Activated CD4-positive, alpha-beta memory T cell treated with anti-CD3 and anti-CD28 coated beads for 36 hours (primary cell): ENCODE data around the gene FOXJ3. TPM values are rescaled to one million over a fixed set of nuclear protein-coding genes. Genes with fewer than 3 reads are reported as not detected.

Experiments
- CTCF ChIA-PET: fragments of 350-600 bp; sonication (Branson Sonifier 250); formaldehyde crosslinking; loops from one replicate; lab custom pipeline; 2021; ENCODE audit warnings: antibody characterized with exemption, inconsistent platforms; lab: Charles Lee
- POLR2A ChIA-PET: fragments of 350-600 bp; sonication (Branson Sonifier 250); formaldehyde crosslinking; loops from one replicate; lab custom pipeline; 2021; ENCODE audit warnings: antibody characterized with exemption; lab: Charles Lee
- DNase-seq: peaks from one replicate; pipeline ENCODE4 v3.0.0-alpha.2; 2020
- H3K27ac Mint-ChIP-seq: one replicate; pipeline ENCODE4 v1.8.0; 2021; ENCODE audit warnings: mixed read lengths
- H3K27me3 Mint-ChIP-seq: one replicate; pipeline ENCODE4 v1.8.0; 2021; ENCODE audit warnings: mixed read lengths
- H3K36me3 Mint-ChIP-seq: one replicate; pipeline ENCODE4 v1.8.0; 2021; ENCODE audit warnings: mixed read lengths
- H3K4me1 Mint-ChIP-seq: one replicate; pipeline ENCODE4 v1.8.0; 2021; ENCODE audit warnings: low read depth, mixed read lengths
- H3K4me3 Mint-ChIP-seq: one replicate; pipeline ENCODE4 v1.8.0; 2021; ENCODE audit warnings: mild to moderate bottlenecking, mixed read lengths
- H3K9me3 Mint-ChIP-seq: one replicate; pipeline ENCODE4 v1.8.0; 2021; ENCODE audit warnings: mixed read lengths
- intact Hi-C: fragments of 100-400 bp; cut with micrococcal nuclease; formaldehyde crosslinking; loops from one replicate; pipeline ENCODE4 v1.15.1; 2023
- total RNA-seq, 2 experiments: library from RNA; stranded (reverse); gene quantifications; one replicate each; pipeline ENCODE4 v1.2.3, GENCODE V29; 2021

The FOXJ3 gene
- total RNA-seq, 2 experiments from 2014 or later, result 37.3 to 40.8 TPM

DNA sequence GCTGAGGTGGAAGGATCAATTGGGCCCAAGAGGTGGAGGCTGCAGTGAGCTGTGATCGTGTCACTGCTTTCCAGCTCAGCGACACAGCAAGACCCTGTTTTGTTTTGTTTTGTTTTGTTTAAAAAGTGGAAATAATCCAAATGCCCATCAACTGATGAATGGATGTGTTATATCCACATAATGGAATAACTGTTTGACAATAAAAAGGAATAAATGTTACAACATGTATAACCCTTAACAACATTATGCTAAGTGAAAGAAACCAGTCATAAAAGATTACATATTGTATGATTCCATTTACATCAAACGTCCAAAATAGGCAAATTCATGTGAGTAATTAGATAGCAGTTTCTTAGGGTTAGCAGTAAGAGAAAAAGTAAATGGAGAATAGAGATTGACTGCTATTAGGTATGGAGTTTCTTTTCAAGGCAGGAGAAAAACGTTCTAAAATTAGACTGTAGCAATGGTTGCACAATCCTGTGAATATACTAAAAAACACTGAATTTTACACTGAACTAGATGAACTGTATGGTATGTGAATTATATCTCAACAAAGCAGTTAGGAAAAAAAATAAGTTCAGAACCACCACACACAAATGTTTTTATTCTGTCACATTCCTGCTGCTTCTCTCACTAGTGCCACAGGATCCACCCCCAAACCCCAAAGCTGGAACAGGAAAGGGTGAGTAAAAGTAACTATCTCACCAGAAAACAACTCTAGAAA, 15.7 kb downstream of the FOXJ3 start:
- peak overlapping the region; percentile 58 for H3K4me3 Mint-ChIP-seq
- intact Hi-C loops, result loop anchor here (1.0 kb wide), 1 partner anchor 16 kb away; the partner anchor contains the start of gene FOXJ3
- peak; percentile 48 for DNase-seq
- peaks cover 4% of the 10 kb centered on the region for H3K36me3 Mint-ChIP-seq
- no peaks in the 10 kb centered on the region for H3K27me3 Mint-ChIP-seq
- ChIA-PET CTCF (interaction anchor here (1.0 to 1.4 kb wide), 2 partner anchors 145 to 146 kb away, joined by 3 to 4 read pairs; no protein-coding TSS in a partner anchor), POLR2A (no interaction called here)
- no peaks in the 10 kb centered on the region for H3K9me3 Mint-ChIP-seq
- peaks cover 90% of the 10 kb centered on the region for H3K4me1 Mint-ChIP-seq
- peak overlapping the region; percentile 86 for H3K27ac Mint-ChIP-seq

DNA sequence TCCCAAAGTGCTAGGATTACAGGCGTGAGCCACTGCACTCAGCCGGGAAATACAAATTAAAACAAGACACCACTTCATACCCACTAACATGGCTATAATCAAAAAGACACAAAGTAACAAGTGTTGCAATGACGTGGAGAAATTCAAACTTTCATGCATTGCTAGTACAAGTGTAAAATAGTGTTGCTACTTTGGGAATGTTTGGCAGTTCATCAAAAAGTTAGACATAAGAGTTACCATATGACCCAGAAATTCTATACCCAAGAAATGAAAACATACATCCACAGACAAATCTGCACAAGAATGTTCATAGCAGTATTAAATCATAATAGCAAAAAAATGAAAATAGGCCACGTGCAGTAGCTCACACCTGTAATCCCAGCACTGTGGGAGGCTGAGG, 16.4 kb downstream of the FOXJ3 start:
- CTCF ChIA-PET, result interaction anchor here (1.4 kb wide), 1 partner anchor 145 kb away, joined by 3 read pairs; no protein-coding TSS in a partner anchor
- H3K36me3 Mint-ChIP-seq, result peaks cover 4% of the 10 kb centered on the region
- no peak overlapping the region for H3K4me3 Mint-ChIP-seq
- peak overlapping the region; percentile 86 for H3K27ac Mint-ChIP-seq
- H3K9me3 Mint-ChIP-seq, result no peaks in the 10 kb centered on the region
- H3K4me1 Mint-ChIP-seq, result peaks cover 95% of the 10 kb centered on the region
- intact Hi-C loops, result no loop called here
- H3K27me3 Mint-ChIP-seq, result no peaks in the 10 kb centered on the region
- POLR2A ChIA-PET, result no interaction called here
- DNase-seq, result no peak

GRCh38 chr1:42317308-42317707, 17.7 kb downstream of the FOXJ3 start:
- Mint-ChIP-seq H3K4me3 (no peak overlapping the region), H3K4me1 (peaks cover 91% of the 10 kb centered on the region), H3K9me3 (no peaks in the 10 kb centered on the region), H3K36me3 (peaks cover 4% of the 10 kb centered on the region), H3K27me3 (no peaks in the 10 kb centered on the region), H3K27ac (peak overlapping the region; percentile 60)
- POLR2A ChIA-PET, result interaction anchor here (0.7 kb wide), 1 partner anchor 10 kb away, joined by 4 read pairs; no protein-coding TSS in a partner anchor
- CTCF ChIA-PET, result interaction anchor here (0.6 to 1.2 kb wide), 2 partner anchors 27 to 51 kb away, joined by 3 read pairs; no protein-coding TSS in a partner anchor
- intact Hi-C loops, result no loop called here
- no peak for DNase-seq

DNA sequence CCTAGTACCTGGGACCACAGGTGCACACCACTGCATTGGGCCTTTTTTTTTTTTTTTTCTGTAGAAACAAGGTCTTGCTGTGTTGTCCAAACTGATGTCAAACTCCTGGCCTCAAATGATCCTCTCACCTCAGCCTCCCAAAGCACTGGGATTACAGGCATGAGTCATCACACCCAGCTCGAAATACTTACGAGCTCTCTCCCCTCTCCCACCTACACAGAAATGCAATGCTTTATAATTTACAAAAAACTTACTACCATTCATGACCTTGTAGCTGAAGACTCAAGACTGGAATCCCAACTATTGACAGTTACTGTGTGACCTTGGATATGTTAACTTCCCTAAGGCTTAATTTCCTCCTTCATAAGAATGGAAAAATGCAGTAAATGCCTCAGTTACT, 18.7 kb downstream of the FOXJ3 start:
- DNase-seq, result no peak
- Mint-ChIP-seq H3K27me3 (no peaks in the 10 kb centered on the region), H3K4me3 (no peak overlapping the region), H3K36me3 (peaks cover 2% of the 10 kb centered on the region), H3K9me3 (no peaks in the 10 kb centered on the region), H3K27ac (no peak overlapping the region), H3K4me1 (peaks cover 91% of the 10 kb centered on the region)
- ChIA-PET CTCF (interaction anchor here (1.0 to 1.7 kb wide), 3 partner anchors 18 to 159 kb away, joined by 3 to 5 read pairs (median 3); no protein-coding TSS in a partner anchor), POLR2A (interaction anchor here (1.1 kb wide), 1 partner anchor 12 kb away, joined by 3 read pairs; no protein-coding TSS in a partner anchor)
- intact Hi-C loops, result no loop called here

DNA sequence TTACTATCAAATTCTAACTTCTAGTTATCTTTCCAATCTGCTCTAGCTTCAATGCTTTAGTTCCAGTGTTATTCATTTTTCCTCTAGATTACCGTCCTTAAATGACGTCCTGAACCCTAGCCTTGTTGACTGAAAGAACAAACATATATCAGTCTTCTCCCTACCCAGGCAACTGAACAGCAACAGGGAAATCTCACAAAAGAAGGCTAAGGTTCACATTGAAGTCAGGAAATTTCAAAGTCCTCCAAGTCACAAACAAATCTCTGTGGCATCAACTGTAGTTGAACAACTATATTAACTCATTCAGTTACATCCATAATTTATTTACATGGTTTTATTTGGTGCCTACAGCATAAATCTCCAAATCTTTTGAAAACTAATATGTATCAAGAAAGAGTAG, 19.5 kb downstream of the FOXJ3 start:
- POLR2A ChIA-PET, result interaction anchor here (0.5 kb wide), 1 partner anchor 371 kb away, joined by 3 read pairs; no protein-coding TSS in a partner anchor

DNA sequence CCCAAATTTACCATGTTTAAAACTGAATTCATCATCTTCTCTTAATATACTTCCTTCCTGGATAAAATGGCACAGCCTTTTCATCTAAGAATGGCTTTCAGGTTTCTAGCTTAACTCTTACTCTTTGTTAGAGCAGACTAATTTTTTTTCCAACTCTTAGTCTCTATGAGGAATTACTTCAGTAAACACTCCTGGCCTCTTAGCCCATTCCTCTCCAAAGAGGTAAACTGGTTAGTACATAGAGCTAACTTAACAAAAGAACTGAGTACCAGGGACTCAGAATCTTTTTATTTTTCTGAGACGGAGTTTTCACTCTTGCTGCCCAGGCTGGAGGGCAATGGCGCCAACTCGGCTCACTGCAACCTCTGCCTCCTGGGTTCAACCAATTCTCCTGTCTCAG, 21.1 kb downstream of the FOXJ3 start:
- no peak overlapping the region for H3K4me3 Mint-ChIP-seq
- CTCF ChIA-PET, result interaction anchor here (0.8 kb wide), 1 partner anchor 17 kb away, joined by 3 read pairs; no protein-coding TSS in a partner anchor
- intact Hi-C loops, result no loop called here
- H3K27ac Mint-ChIP-seq, result no peak overlapping the region
- no peaks in the 10 kb centered on the region for H3K27me3 Mint-ChIP-seq
- H3K9me3 Mint-ChIP-seq, result no peaks in the 10 kb centered on the region
- POLR2A ChIA-PET, result no interaction called here
- peaks cover 6% of the 10 kb centered on the region for H3K36me3 Mint-ChIP-seq
- peaks cover 84% of the 10 kb centered on the region for H3K4me1 Mint-ChIP-seq
- DNase-seq, result no peak

More for the DNA sequence above, 19.5 kb downstream of the FOXJ3 start:
- Mint-ChIP-seq H3K9me3 (no peaks in the 10 kb centered on the region), H3K36me3 (peaks cover 4% of the 10 kb centered on the region), H3K27ac (no peak overlapping the region), H3K27me3 (no peaks in the 10 kb centered on the region), H3K4me1 (peaks cover 91% of the 10 kb centered on the region), H3K4me3 (no peak overlapping the region)
- DNase-seq, result no peak
- CTCF ChIA-PET, result interaction anchor here (1.7 kb wide), 1 partner anchor 18 kb away, joined by 5 read pairs; no protein-coding TSS in a partner anchor
- intact Hi-C loops, result no loop called here

- no peak for DNase-seq
- ChIA-PET CTCF (interaction anchor here (0.6 kb wide), 1 partner anchor 625 kb away, joined by 3 read pairs; no protein-coding TSS in a partner anchor), POLR2A (no interaction called here)
- H3K27me3 Mint-ChIP-seq, result no peaks in the 10 kb centered on the region
- H3K4me1 Mint-ChIP-seq, result peaks cover 81% of the 10 kb centered on the region
- peaks cover 4% of the 10 kb centered on the region for H3K36me3 Mint-ChIP-seq
- intact Hi-C loops, result no loop called here
- H3K4me3 Mint-ChIP-seq, result no peak overlapping the region
- no peaks in the 10 kb centered on the region for H3K9me3 Mint-ChIP-seq
- H3K27ac Mint-ChIP-seq, result no peak overlapping the region
Observed at GRCh38 chr1:42312576-42313212, 22.3 kb downstream of the FOXJ3 start.

DNA sequence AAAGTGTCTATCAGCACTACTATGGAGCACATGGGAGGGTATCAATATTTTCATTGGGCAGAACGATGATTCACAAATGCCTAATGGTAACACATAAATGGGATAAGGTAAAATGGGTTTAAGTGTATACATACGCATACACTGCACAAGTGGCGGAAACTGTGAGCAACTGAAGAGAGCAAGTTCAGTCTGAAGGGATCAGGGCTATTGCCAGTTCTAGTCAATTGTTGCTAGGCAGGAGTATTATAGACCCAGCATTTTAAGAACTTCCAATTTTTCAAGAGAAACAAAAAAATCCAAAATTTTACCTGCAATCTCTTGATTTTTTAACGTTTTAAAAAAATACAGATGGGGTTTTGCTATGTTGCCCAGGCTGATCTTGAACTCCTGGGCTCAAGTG, 23.1 kb downstream of the FOXJ3 start:
- H3K4me1 Mint-ChIP-seq, result peaks cover 76% of the 10 kb centered on the region
- peaks cover 4% of the 10 kb centered on the region for H3K36me3 Mint-ChIP-seq
- H3K9me3 Mint-ChIP-seq, result no peaks in the 10 kb centered on the region
- H3K27me3 Mint-ChIP-seq, result no peaks in the 10 kb centered on the region
- ChIA-PET CTCF (no interaction called here), POLR2A (interaction anchor here (0.6 to 1.0 kb wide), 2 partner anchors 14 to 467 kb away, joined by 3 read pairs; no protein-coding TSS in a partner anchor)
- intact Hi-C loops, result no loop called here
- H3K27ac Mint-ChIP-seq, result no peak overlapping the region
- DNase-seq, result no peak
- no peak overlapping the region for H3K4me3 Mint-ChIP-seq

GRCh38 chr1:42311138-42311537, 23.9 kb downstream of the FOXJ3 start:
- Mint-ChIP-seq H3K4me3 (no peak overlapping the region), H3K27ac (no peak overlapping the region), H3K27me3 (no peaks in the 10 kb centered on the region), H3K36me3 (peaks cover 4% of the 10 kb centered on the region), H3K4me1 (peaks cover 71% of the 10 kb centered on the region), H3K9me3 (no peaks in the 10 kb centered on the region)
- ChIA-PET CTCF (no interaction called here), POLR2A (interaction anchor here (0.6 to 1.0 kb wide), 2 partner anchors 13 to 468 kb away, joined by 3 read pairs; no protein-coding TSS in a partner anchor)
- no peak for DNase-seq
- intact Hi-C loops, result no loop called here

GRCh38 chr1:42306977-42307376, 28.1 kb downstream of the FOXJ3 start:
- CTCF ChIA-PET, result interaction anchor here (0.8 kb wide), 1 partner anchor 459 kb away, joined by 3 read pairs; no protein-coding TSS in a partner anchor

GRCh38 chr1:42305639-42306038, 29.4 kb downstream of the FOXJ3 start:
- H3K27me3 Mint-ChIP-seq, result no peaks in the 10 kb centered on the region
- H3K4me3 Mint-ChIP-seq, result no peak overlapping the region
- peaks cover 37% of the 10 kb centered on the region for H3K4me1 Mint-ChIP-seq
- intact Hi-C loops, result no loop called here
- no peak overlapping the region for H3K27ac Mint-ChIP-seq
- peaks cover 15% of the 10 kb centered on the region for H3K9me3 Mint-ChIP-seq
- ChIA-PET CTCF (no interaction called here), POLR2A (no interaction called here)
- H3K36me3 Mint-ChIP-seq, result peaks cover 23% of the 10 kb centered on the region
- DNase-seq, result no peak

More at GRCh38 chr1:42306977-42307376, 28.1 kb downstream of the FOXJ3 start:
- POLR2A ChIA-PET, result interaction anchor here (0.5 kb wide), 1 partner anchor 10 kb away, joined by 4 read pairs; no protein-coding TSS in a partner anchor
- no peak for DNase-seq
- Mint-ChIP-seq H3K36me3 (peaks cover 19% of the 10 kb centered on the region), H3K9me3 (peaks cover 8% of the 10 kb centered on the region), H3K27ac (no peak overlapping the region), H3K27me3 (no peaks in the 10 kb centered on the region), H3K4me1 (peaks cover 48% of the 10 kb centered on the region), H3K4me3 (no peak overlapping the region)
- intact Hi-C loops, result no loop called here
